Measurements from ENCODE around the gene PTTG1IP. TPM values are rescaled to one million over a fixed set of nuclear protein-coding genes. Genes with fewer than 3 reads are reported as not detected.

Gene PTTG1IP
- total RNA-seq, 1 donor from 2014 or later: 107 TPM

- H3K27me3 ChIP-seq (ENCODE audit: control insufficient read depth, insufficient read depth, low read length): no peaks in the 10 kb centered on the region
Measured at GRCh38 chr21:44829507-44830092, 43.9 kb downstream of the PTTG1IP start.

GRCh38 chr21:44828362-44829056 is 45.0 kb downstream of the PTTG1IP start:
- no peak for DNase-seq (ENCODE audit: low read depth)
- Histone ChIP-seq H3K4me3 (ENCODE audit: low read depth, low read length) (no peak overlapping the region), H3K27me3 (ENCODE audit: control insufficient read depth, insufficient read depth, low read length) (no peaks in the 10 kb centered on the region), H3K36me3 (ENCODE audit: control insufficient read depth, insufficient read depth, low read length) (no peaks in the 10 kb centered on the region)
- no peak for FAIRE-seq
- no peak for TF ChIP-seq CTCF (IDR thresholded peaks at IDR 0.05; ENCODE audit: insufficient read depth, low read length, severe bottlenecking)

More at GRCh38 chr21:44829507-44830092, 43.9 kb downstream of the PTTG1IP start:
- no peaks in the 10 kb centered on the region for H3K36me3 ChIP-seq (ENCODE audit: control insufficient read depth, insufficient read depth, low read length)
- no peak for DNase-seq (ENCODE audit: low read depth)
- no peak for FAIRE-seq
- no peak overlapping the region for H3K4me3 ChIP-seq (ENCODE audit: low read depth, low read length)
- TF ChIP-seq CTCF (IDR thresholded peaks at IDR 0.05; ENCODE audit: insufficient read depth, low read length, severe bottlenecking): no peak

GRCh38 chr21:44823179-44823660 is 50.3 kb downstream of the PTTG1IP start:
- no peak for TF ChIP-seq CTCF (IDR thresholded peaks at IDR 0.05; ENCODE audit: insufficient read depth, low read length, severe bottlenecking)
- FAIRE-seq: no peak
- Histone ChIP-seq H3K27me3 (ENCODE audit: control insufficient read depth, insufficient read depth, low read length) (no peaks in the 10 kb centered on the region), H3K4me3 (ENCODE audit: low read depth, low read length) (no peak overlapping the region), H3K36me3 (ENCODE audit: control insufficient read depth, insufficient read depth, low read length) (no peaks in the 10 kb centered on the region)
- DNase-seq (ENCODE audit: low read depth): no peak

DNA sequence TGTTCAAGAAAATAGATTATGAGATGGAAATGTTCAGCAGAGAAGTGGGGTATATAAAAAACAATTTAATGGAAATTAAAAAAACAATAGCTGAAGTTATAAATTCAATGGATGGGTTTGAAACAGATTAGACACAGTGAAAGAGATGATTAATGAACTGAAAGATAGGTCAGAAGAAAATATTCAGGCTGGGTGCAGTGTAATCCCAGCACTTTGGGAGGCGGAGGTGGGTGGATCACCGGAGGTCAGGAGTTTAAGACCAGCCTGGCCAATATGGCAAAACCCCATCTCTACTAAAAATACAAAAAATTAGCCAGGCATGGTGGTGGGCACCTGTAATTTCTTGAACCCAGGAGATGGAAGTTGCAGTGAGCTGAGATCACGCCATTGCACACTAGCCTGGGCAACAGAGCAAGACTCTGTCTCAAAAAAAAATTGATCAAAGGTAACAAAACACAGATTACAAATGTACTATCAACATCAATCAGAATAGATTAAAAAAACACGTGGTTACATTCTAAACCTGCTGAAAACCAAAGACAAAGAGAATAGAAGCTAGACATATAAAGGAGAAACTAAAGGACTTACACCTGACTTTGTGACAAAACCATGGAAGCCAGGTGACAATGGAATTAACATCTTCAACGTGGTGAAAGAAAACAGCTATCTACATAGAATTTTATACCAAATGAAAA is 50.9 kb downstream of the PTTG1IP start:
- FAIRE-seq (no peak), DNase-seq (ENCODE audit: low read depth) (no peak)
- Histone ChIP-seq H3K27me3 (ENCODE audit: control insufficient read depth, insufficient read depth, low read length) (no peaks in the 10 kb centered on the region), H3K36me3 (ENCODE audit: control insufficient read depth, insufficient read depth, low read length) (no peaks in the 10 kb centered on the region), H3K4me3 (ENCODE audit: low read depth, low read length) (no peak overlapping the region)
- TF ChIP-seq CTCF (IDR thresholded peaks at IDR 0.05; ENCODE audit: insufficient read depth, low read length, severe bottlenecking): no peak

DNA sequence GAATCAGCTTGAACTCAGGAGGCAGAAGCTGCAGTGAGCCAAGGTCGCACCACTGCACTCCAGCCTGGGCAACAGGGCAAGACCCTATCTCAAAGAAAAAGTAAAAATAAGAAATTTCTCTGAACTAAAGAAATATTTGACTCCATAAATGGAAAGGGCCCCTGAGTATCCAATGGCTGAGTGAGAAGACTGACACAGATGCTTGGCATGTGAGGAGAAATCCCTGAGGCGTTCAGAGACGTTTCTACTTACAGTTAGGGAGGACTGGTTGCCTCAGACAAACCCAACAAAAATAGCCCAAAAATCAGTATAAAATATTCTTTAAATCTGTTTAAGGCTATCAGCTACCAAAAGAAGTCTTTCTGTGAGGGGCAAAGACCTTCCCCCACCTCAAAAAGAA is 52.6 kb downstream of the PTTG1IP start:
- FAIRE-seq (no peak), DNase-seq (ENCODE audit: low read depth) (no peak)
- no peak overlapping the region for H3K4me3 ChIP-seq (ENCODE audit: low read depth, low read length)
- no peaks in the 10 kb centered on the region for H3K36me3 ChIP-seq (ENCODE audit: control insufficient read depth, insufficient read depth, low read length)
- no peaks in the 10 kb centered on the region for H3K27me3 ChIP-seq (ENCODE audit: control insufficient read depth, insufficient read depth, low read length)
- TF ChIP-seq CTCF (IDR thresholded peaks at IDR 0.05; ENCODE audit: insufficient read depth, low read length, severe bottlenecking): no peak
